A549 (cell line): ENCODE data around the gene TREH. TPM values are rescaled to one million over a fixed set of nuclear protein-coding genes. Genes with fewer than 3 reads are reported as not detected.

ENCODE experiments used
- ATAC-seq, 2 experiments: fragments of 200-7000 bp in 1 of 2; fragments of >200 bp in 1 of 2; cut with Nextera tagmentation in 1 of 2; cut with Tn5 transposase in 1 of 2; 3 replicates each; pipeline versions ENCODE4 v1.8.0 to v1.9.1; 2018 to 2020; ENCODE audit warnings: mild to moderate bottlenecking in 1 of 2, moderate library complexity in 1 of 2
- CTCF ChIA-PET: fragments of 300-600 bp; sonication (Branson Sonifier 250); formaldehyde crosslinking; extraction: SDS; loops from one replicate; lab custom pipeline; 2021; ENCODE audit warnings: antibody characterized with exemption, inconsistent platforms; lab: Yijun Ruan, JAX
- POLR2A ChIA-PET: fragments of 350-600 bp; formaldehyde crosslinking; extraction: SDS; loops from one replicate; lab custom pipeline; 2021; ENCODE audit warnings: antibody characterized with exemption, inconsistent platforms; lab: Yijun Ruan, JAX
- DNase-seq, 2 experiments: peaks; one replicate each; pipeline versions ENCODE4 v3.0.0 to v3.0.0-alpha.2; 2011 to 2016; ENCODE audit warnings: low read depth in 1 of 2, low spot score in 1 of 2
- FAIRE-seq: peaks from 2 replicates; lab custom pipeline; 2011; peaks lifted over from hg19 to GRCh38; lab: Jason Lieb, UNC
- H3K27ac ChIP-seq, 2 experiments: fragments of >200 bp; sonication (Bioruptor Twin); formaldehyde crosslinking; 3 replicates each; pipeline ENCODE4 v1.5.1; 2016 to 2017
- H3K4me1 ChIP-seq: fragments of >200 bp; sonication (Bioruptor Twin); formaldehyde crosslinking; 3 replicates; pipeline ENCODE4 v1.6.1; 2016
- H3K4me2 ChIP-seq: fragments of >200 bp; sonication (Bioruptor Twin); formaldehyde crosslinking; 3 replicates; pipeline ENCODE4 v1.6.1; 2016
- H3K4me3 ChIP-seq: fragments of >200 bp; sonication (Bioruptor Twin); formaldehyde crosslinking; 3 replicates; pipeline ENCODE4 v1.5.1; 2016
- H3K9me3 ChIP-seq: fragments of >200 bp; sonication (Bioruptor Twin); formaldehyde crosslinking; 3 replicates; pipeline ENCODE4 v1.6.1; 2016
- CTCF ChIP-seq: fragments of >200 bp; sonication (Bioruptor Twin); formaldehyde crosslinking; IDR thresholded peaks from 3 replicates; pipeline ENCODE4 v1.5.1; 2016
- E2F6 ChIP-seq: IDR thresholded peaks from 2 replicates; pipeline ENCODE4 v1.6.1; 2012; ENCODE audit warnings: low read depth, borderline replicate concordance
- EP300 ChIP-seq, 2 experiments: fragments of >200 bp; sonication (Bioruptor Twin); formaldehyde crosslinking; IDR thresholded peaks; 2 replicates in 1 of 2; 3 replicates in 1 of 2; pipeline ENCODE4 v1.6.1; 2016 to 2017
- FOXS1 ChIP-seq: fragments of 250-450 bp; sonication (Bioruptor Pico); IDR thresholded peaks from 2 replicates; pipeline ENCODE4 v1.5.0; 2020; ENCODE audit warnings: mild to moderate bottlenecking, moderate library complexity
- JUN ChIP-seq, 2 experiments: fragments of >200 bp; sonication (Bioruptor Twin); formaldehyde crosslinking; IDR thresholded peaks; 2 replicates in 1 of 2; 3 replicates in 1 of 2; pipeline ENCODE4 v1.6.1; 2016 to 2017
- MAFK ChIP-seq: fragments of 450-650 bp; IDR thresholded peaks from 2 replicates; pipeline ENCODE4 v1.6.1; 2014; ENCODE audit not compliant: partially characterized antibody
- NFE2L2 ChIP-seq: fragments of 150-350 bp; conservative IDR thresholded peaks from 2 replicates; pipeline ENCODE4 v1.6.1; 2014; ENCODE audit warnings: low read length
- POLR2A ChIP-seq: IDR thresholded peaks from 2 replicates; pipeline ENCODE4 v1.6.1; 2012; ENCODE audit warnings: mild to moderate bottlenecking, low read length
- REST ChIP-seq: fragments of 200-600 bp; sonication (generic); IDR thresholded peaks from 2 replicates; pipeline ENCODE4 v1.6.1; 2016; ENCODE audit warnings: antibody characterized with exemption, mild to moderate bottlenecking, moderate library complexity
- RNF2 ChIP-seq: fragments of 200-600 bp; sonication (generic); IDR thresholded peaks from 2 replicates; pipeline ENCODE4 v1.6.1; 2016; ENCODE audit warnings: low read depth, mild to moderate bottlenecking, antibody characterized with exemption, moderate library complexity, borderline replicate concordance
- ZFP36 ChIP-seq: fragments of 450-650 bp; IDR thresholded peaks from 2 replicates; pipeline ENCODE4 v1.6.1; 2014; ENCODE audit warnings: borderline replicate concordance; ENCODE audit not compliant: partially characterized antibody
- ZNF302 ChIP-seq: fragments of 250-450 bp; sonication (Bioruptor Pico); IDR thresholded peaks from 2 replicates; pipeline ENCODE4 v1.9.0; 2021; ENCODE audit warnings: inconsistent platforms, mild to moderate bottlenecking, moderate library complexity
- WGBS: methylation state at CpG from one replicate; pipeline ENCODE4 v1.1.6; 2017; ENCODE audit errors: missing lambda C conversion rate; 5-methylcytosine and 5-hydroxymethylcytosine counted together
- polyA plus RNA-seq, 4 experiments: library from polyadenylated mRNA; depleted of rRNA in 3 of 4; stranded (reverse); fragments of >200 nt; fragmentation: RNase III in 1 of 4; extraction: RNeasy Plus Mini Kit Qiagen cat#74134 plus additional on column Dnase treatment in 1 of 4; gene quantifications; 2 replicates in 3 of 4; 3 replicates in 1 of 4; pipeline ENCODE4 v1.2.3, GENCODE V29; 2011 to 2017

TREH gene
- polyA plus RNA-seq, 2 of the 4 experiments (the other 2 are of a cell fraction), result 0.06 TPM; not detected in 1

DNA sequence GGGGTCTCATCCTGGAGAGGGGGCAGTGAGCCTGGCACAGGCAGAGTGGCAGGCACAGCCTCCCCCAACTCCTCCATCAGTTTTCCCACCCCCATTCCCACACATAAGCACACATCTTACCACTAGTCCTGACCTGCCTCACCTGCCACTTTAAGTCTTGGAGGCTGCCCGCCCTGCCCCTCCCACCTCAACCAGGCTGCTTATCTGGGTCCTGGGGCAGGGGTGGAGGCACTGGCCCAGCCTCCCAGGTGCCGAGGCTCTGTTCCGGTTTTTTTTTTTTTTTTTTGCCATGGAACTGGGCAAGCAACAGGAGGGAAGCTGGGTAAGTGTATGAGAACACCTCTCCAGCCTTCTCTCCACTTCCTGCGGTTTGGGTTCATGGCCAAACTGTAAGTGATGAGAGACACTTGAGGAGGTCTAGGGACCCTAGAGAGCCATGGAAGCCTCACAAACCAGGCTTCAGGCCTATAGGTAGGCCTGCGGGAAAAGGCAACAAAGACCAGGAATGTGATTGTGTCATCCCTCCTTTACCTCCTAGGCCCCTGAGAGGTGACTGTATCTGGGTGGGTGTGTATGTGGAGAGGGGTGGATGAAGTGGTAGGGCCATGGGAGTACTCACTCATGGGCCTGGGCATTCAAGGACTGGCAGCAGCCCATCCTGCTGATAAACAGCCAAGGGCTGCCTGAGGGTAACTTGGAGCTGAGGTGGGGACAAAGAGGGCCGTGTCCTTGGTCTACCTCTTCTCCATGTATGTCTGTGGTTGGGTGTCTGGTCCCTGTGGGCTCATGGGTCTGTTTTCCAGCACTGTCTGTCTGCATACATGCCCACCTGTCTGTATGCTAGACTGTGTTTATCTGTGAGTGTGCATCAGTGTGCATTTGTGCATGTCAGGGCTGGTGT, 49.4 kb downstream of the TREH start:
- H3K27ac ChIP-seq, result no peak overlapping the region
- H3K9me3 ChIP-seq, result no peaks in the 10 kb centered on the region
- ATAC-seq (no peak), FAIRE-seq (no peak), DNase-seq (no peak)
- H3K4me3 ChIP-seq, result no peak overlapping the region
- H3K4me2 ChIP-seq, result no peak overlapping the region
- ChIA-PET POLR2A (no interaction called here), CTCF (interaction anchor here (1.0 to 20.3 kb wide), 4 partner anchors 10 to 36 kb away, joined by 3 to 224 read pairs (median 5); partner anchors contain the start of gene PHLDB1)
- H3K4me1 ChIP-seq, result peaks cover 5% of the 10 kb centered on the region
- TF ChIP-seq JUN (IDR thresholded peaks at IDR 0.05), result no peak
- WGBS, result 89% methylated on average over 6 of the region's 6 CpGs

- no peak overlapping the region for H3K4me3 ChIP-seq
- ATAC-seq (no peak), FAIRE-seq (no peak), DNase-seq (no peak)
- no peak overlapping the region for H3K27ac ChIP-seq
- WGBS, result 53% methylated on average over 5 of the region's 5 CpGs
- CTCF ChIA-PET, result interaction anchor here (1.3 to 20.3 kb wide), 2 partner anchors 23 to 35 kb away, joined by 4 to 224 read pairs; partner anchors contain the start of gene PHLDB1
- POLR2A ChIA-PET, result no interaction called here
- no peaks in the 10 kb centered on the region for H3K9me3 ChIP-seq
- H3K4me1 ChIP-seq, result peaks cover 14% of the 10 kb centered on the region
- H3K4me2 ChIP-seq, result no peak overlapping the region
- TF ChIP-seq NFE2L2 (no peak), ZFP36 (peak; percentile 40)
Observed at GRCh38 chr11:118628861-118629549, 50.4 kb downstream of the TREH start.

DNA sequence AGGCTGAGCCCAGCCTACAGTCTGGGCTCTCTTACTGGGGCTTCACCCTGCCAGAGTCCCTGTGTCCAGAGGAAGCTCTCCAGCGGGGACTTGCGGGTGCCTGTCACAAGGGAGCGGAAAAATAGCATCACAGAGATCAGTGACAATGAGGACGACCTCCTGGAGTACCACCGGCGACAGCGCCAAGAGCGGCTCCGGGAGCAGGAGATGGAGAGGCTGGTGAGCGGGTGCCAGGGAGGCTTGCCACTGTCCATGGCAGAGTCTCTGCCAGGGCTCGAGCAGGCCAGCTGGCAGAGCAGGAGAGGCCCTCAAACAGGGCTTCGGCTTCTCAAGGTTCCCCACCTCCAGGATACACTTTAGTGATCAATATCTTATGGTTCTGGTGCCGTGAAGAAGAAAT, 51.0 kb downstream of the TREH start:
- H3K4me2 ChIP-seq, result no peak overlapping the region
- FAIRE-seq, result no peak
- H3K9me3 ChIP-seq, result no peaks in the 10 kb centered on the region
- H3K27ac ChIP-seq, result no peak overlapping the region
- DNase-seq, result no peak
- TF ChIP-seq MAFK (no peak), CTCF (no peak), POLR2A (no peak), RNF2 (no peak), E2F6 (no peak), ZNF302 (CRISPR knock-in tag) (no peak), EP300 (IDR thresholded peaks at IDR 0.05) (no peak), REST (no peak), FOXS1 (CRISPR knock-in tag) (no peak)
- ATAC-seq, result no peak
- ChIA-PET CTCF (interaction anchor here (1.3 to 20.3 kb wide), 4 partner anchors 8 to 34 kb away, joined by 4 to 224 read pairs (median 9); partner anchors contain the start of gene PHLDB1), POLR2A (no interaction called here)
- 86% methylated on average over 10 of the region's 13 CpGs for WGBS
- H3K4me1 ChIP-seq, result peaks cover 19% of the 10 kb centered on the region
- no peak overlapping the region for H3K4me3 ChIP-seq
